Measurements from ENCODE around the gene CDC42SE1.

Gene CDC42SE1

GRCh38 chr1:151051356-151052009 is 7.9 kb downstream of the CDC42SE1 start:
- DNase-seq: no peak

DNA sequence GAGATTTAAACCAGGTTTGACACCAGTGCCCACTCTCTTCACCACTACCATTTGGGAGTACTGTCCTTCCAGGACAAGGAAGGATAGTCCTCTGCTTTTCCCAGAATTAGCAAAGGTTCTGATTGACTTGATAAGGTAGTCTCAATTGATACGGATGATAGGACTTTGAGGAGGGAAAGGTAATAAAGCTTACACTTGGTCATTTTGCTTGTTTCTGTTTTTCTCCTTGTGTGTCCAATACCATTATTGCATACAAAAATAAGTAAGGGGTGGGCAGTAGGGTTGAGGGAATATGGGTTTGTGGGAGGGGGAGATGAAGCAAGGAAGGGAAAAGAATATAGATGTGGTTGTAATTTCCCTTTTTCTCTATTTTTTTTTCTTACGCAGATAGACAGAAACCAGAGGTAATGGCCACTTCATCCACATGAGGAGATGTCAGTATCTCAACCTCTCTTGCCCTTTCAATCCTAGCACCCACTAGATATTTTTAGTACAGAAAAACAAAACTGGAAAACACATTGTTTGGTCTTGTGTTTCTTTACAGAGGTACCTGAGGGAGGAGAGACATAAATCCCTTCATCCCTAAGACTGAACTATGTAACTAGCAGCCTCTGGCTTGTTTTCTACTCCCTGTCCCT is 9.3 kb downstream of the CDC42SE1 start:
- DNase-seq: no peak

GRCh38 chr1:151049458-151049857 is 10.0 kb downstream of the CDC42SE1 start:
- no peak for DNase-seq

DNA sequence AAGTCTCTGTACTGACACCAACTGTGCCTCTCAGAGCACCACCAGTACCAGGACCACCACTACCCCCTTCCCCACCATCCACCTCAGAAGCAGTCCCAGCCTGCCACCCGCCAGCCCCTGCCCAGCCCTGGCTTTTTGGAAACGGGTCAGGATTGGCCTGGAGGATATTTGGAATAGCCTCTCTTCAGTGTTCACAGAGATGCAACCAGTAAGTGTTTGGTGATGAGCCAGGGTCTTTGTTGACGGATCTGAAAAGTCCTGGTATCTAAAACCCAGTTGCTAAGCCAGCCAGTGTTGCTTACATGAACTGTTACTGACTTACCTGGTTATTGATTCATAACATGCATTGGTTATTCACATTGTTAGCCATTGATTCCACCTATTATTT is 10.8 kb downstream of the CDC42SE1 start:
- DNase-seq: no peak

DNA sequence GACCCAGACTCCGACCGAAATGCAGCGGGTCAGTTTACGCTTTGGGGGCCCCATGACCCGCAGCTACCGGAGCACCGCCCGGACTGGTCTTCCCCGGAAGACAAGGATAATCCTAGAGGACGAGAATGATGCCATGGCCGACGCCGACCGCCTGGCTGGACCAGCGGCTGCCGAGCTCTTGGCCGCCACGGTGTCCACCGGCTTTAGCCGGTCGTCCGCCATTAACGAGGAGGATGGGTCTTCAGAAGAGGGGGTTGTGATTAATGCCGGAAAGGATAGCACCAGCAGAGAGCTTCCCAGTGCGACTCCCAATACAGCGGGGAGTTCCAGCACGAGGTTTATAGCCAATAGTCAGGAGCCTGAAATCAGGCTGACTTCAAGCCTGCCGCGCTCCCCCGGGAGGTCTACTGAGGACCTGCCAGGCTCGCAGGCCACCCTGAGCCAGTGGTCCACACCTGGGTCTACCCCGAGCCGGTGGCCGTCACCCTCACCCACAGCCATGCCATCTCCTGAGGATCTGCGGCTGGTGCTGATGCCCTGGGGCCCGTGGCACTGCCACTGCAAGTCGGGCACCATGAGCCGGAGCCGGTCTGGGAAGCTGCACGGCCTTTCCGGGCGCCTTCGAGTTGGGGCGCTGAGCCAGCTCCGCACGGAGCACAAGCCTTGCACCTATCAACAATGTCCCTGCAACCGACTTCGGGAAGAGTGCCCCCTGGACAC is 11.3 kb downstream of the CDC42SE1 start:
- peak; percentile 53 for DNase-seq

- DNase-seq: peak; percentile 63
Measured at GRCh38 chr1:151047591-151047924, 11.9 kb downstream of the CDC42SE1 start, which contains the start of gene C1orf56. Gene C1orf56, plus strand, starts transcription at chr1:151047751. Its CDS starts 97 bp downstream, at chr1:151047848.

DNA sequence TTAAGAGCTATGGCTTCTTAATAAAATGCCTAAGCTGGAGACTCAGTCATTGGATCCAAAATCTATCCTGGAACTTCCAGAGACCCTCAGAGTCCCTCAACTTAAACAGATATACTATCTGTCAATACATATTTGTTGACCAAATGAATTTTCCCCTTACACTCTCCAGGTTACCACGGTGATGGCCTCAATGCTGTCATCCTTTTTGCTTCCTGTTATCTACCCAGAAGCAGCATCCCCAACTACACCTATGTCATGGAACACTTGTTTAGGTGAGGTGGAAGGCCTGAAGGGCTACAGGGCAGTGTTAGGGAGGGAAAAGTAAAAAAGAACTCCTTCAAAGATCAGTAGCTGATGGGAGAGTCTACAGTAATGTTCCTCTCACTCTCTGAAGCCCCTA is 16.3 kb downstream of the CDC42SE1 start:
- no peak for DNase-seq

- DNase-seq: no peak
Measured at GRCh38 chr1:151039521-151039920, 19.9 kb downstream of the CDC42SE1 start.

- no peak for DNase-seq
Measured at GRCh38 chr1:151037032-151037431, 22.4 kb downstream of the CDC42SE1 start.

GRCh38 chr1:151036356-151036755 is 23.1 kb downstream of the CDC42SE1 start, which contains the start of gene BNIPL:
Gene BNIPL, plus strand, starts transcription at chr1:151036586. Its CDS starts 140 bp downstream, at chr1:151036726.
- no peak for DNase-seq

- no peak for DNase-seq
Measured at GRCh38 chr1:151035167-151035566, 24.3 kb downstream of the CDC42SE1 start.

- no peak for DNase-seq
Measured at GRCh38 chr1:151032164-151032563, 27.3 kb downstream of the CDC42SE1 start.

GRCh38 chr1:151026460-151026859 is 33.0 kb downstream of the CDC42SE1 start:
- no peak for DNase-seq

GRCh38 chr1:151024540-151025146 is 34.8 kb downstream of the CDC42SE1 start:
- DNase-seq: peak; percentile 84

DNA sequence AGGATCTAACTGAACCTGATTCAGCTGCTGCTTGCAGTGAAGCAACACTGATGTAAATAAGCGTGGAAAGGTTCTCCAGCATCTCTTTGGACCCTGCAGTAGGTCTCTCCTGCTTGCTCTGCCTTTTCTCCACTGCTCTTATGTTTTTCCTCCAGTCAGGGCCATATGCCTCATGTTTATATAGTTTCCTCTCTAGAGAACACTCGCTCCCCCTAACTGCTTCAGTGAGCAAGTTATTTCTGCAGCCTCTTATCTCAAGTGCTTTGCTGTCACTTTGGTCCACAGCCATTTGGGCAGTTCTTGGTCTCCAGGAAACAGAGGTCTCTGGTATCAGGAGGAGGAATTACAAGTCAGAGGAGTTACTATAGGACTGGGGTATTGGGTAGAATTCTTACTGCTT is 45.9 kb downstream of the CDC42SE1 start:
- no peak for DNase-seq

- DNase-seq: no peak
Measured at GRCh38 chr1:151012684-151013471, 46.5 kb downstream of the CDC42SE1 start.

DNA sequence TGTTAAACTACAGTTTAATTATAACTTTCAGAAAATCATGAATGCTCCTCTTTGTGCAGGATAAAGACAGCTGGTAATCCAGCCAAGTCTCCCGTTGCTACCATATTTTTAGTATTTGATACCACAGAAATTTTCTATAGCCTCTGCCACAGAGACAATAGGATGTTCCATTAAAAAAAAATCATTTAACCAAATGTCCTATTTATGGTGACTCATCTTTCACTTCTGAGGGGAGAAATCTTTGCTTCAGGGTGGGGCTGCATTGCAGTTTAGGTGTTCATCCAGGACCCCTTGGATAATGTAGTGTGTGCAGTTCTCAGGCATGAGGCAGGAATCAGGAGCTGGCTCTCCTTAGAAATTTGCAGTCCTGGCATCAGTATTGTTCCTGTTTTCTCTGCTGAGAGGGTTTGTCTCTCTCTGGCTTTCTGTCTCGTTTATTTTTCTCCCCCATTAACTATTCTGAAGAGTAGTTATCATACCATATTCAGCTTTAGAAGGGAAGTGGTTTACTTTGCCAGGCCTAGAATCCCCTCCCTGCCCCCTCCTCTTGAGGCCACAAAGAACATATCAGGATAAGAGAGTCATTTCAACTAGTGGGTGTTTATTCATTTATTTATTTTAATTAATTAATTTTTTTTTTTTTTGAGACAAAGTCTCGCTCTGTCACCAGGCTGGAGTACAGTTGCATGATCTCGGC is 48.1 kb downstream of the CDC42SE1 start:
- no peak for DNase-seq

DNA sequence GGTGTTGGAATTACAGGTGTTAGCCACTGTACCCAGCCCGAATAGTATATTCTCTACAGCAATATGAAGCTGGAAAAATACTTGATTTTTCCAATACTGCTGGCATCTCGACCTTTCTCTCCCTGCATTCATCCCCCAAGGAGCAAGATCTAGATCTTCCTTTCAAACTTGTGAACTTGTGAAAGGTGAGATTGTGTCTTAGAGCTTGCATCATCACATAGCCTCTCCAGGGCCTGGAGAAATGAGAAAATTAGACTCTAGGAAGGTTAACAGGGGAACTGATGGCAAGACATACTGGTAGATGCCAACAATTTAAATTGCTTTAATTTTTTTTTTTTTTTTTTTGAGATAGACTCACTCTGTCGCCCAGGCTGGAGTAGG is 49.1 kb downstream of the CDC42SE1 start:
- no peak for DNase-seq

DNA sequence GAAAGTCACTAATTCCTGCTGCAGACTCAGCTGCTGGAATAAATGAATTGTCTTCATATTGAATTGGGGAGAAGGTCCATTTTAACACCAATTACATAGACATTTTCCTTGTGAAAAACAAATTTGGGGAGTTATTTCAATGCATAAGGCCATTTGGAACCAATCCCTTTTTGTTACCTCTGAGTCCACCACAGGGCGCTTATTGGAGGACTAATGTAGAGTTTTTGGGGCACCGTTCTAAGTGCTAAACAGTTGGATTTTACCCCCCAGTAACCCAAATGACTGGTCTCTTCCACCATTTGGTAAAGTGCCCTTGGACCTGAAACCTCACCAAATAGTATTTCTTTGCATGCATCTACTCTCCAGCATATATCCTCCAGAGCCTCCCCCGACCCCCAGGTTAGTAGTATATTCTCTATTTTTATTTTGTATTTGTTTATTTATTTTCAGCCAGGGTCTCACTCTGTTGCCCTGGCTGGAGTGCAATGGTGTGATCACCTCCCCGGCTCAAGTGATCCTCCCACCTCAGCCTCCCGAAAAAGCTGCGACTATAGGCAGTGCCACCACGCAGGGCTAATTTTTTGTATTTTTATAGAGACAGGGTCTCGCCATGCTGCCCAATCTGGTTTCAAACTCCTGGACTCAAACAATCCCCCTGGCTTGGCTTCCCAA is 49.6 kb downstream of the CDC42SE1 start:
- no peak for DNase-seq

- DNase-seq: peak; percentile 16
Measured at GRCh38 chr1:151009206-151009587, 50.2 kb downstream of the CDC42SE1 start.
